Embryonic facial prominence (tissue), 1 donor: ENCODE data around the gene FNDC3B.
A peak's percentile ranks its signal among the peaks of the same experiment; 100 is the strongest.

Experiments
- DNase-seq: peaks from one replicate; pipeline ENCODE4 v3.0.0-alpha.2; 2016; ENCODE audit errors: extremely low spot score

FNDC3B gene

GRCh38 chr3:172113710-172114109 is 74.3 kb downstream of the FNDC3B start:
- no peak for DNase-seq

GRCh38 chr3:172115059-172115458 is 75.7 kb downstream of the FNDC3B start:
- no peak for DNase-seq

GRCh38 chr3:172115787-172116186 is 76.4 kb downstream of the FNDC3B start:
- DNase-seq, result no peak

- no peak for DNase-seq
Measured at GRCh38 chr3:172118019-172118418, 78.6 kb downstream of the FNDC3B start.

GRCh38 chr3:172119266-172119969 is 80.0 kb downstream of the FNDC3B start:
- DNase-seq, result no peak

GRCh38 chr3:172120912-172121311 is 81.5 kb downstream of the FNDC3B start:
- DNase-seq, result no peak

- DNase-seq, result no peak
Measured at GRCh38 chr3:172121981-172122380, 82.6 kb downstream of the FNDC3B start.

- no peak for DNase-seq
Measured at GRCh38 chr3:172124271-172124670, 84.9 kb downstream of the FNDC3B start.

- DNase-seq, result no peak
Measured at GRCh38 chr3:172125053-172125452, 85.7 kb downstream of the FNDC3B start.

GRCh38 chr3:172125963-172126457 is 86.6 kb downstream of the FNDC3B start:
- peak; percentile 73 for DNase-seq

- no peak for DNase-seq
Measured at GRCh38 chr3:172126741-172127140, 87.4 kb downstream of the FNDC3B start.

GRCh38 chr3:172127141-172127540 is 87.8 kb downstream of the FNDC3B start:
- DNase-seq, result no peak

- DNase-seq, result no peak
Measured at GRCh38 chr3:172127929-172128580, 88.7 kb downstream of the FNDC3B start.

- DNase-seq, result no peak
Measured at GRCh38 chr3:172128858-172129257, 89.5 kb downstream of the FNDC3B start.

GRCh38 chr3:172129498-172129849 is 90.1 kb downstream of the FNDC3B start:
- no peak for DNase-seq

- DNase-seq, result no peak
Measured at GRCh38 chr3:172129850-172130716, 90.7 kb downstream of the FNDC3B start.

GRCh38 chr3:172130717-172131050 is 91.3 kb downstream of the FNDC3B start:
- DNase-seq, result no peak

GRCh38 chr3:172131746-172132145 is 92.4 kb downstream of the FNDC3B start:
- DNase-seq, result no peak

GRCh38 chr3:172132159-172132586 is 92.8 kb downstream of the FNDC3B start:
- DNase-seq, result no peak

GRCh38 chr3:172132721-172133311 is 93.4 kb downstream of the FNDC3B start:
- no peak for DNase-seq

- no peak for DNase-seq
Measured at GRCh38 chr3:172133838-172134237, 94.5 kb downstream of the FNDC3B start.

- no peak for DNase-seq
Measured at GRCh38 chr3:172134352-172134751, 95.0 kb downstream of the FNDC3B start.
